Activated CD4-positive, alpha-beta T cell treated with anti-CD3 and anti-CD28 coated beads, Interleukin-10, Interleukin-2, amounts not matched to agents 100 ng/mL and 50 ng/mL, durations not matched to agents 16 hours and 8 hours (primary cell): ENCODE data around the gene TMEM117.

Experiments
- DNase-seq: peaks from one replicate; pipeline ENCODE4 v3.0.0-alpha.2; 2020

The TMEM117 gene

DNA sequence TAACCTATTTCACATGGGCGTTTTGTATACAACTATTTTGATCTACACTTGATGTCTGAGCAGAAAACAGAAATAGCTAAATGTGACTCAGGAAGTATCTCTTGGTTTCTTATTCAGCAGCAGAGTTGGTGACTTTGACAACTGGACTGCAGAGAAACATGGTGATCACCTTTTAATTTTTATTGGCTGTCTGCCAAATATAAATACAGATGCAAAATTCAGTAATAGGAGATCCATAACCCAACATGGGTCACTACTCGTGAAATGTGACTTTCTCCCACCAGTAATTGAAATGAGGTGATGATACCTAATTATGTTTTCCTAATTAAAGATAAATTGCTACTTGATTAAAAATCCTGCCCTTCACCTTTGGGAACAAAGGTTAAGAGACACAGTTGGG is 553.2 kb downstream of the TMEM117 start:
- no peak for DNase-seq

DNA sequence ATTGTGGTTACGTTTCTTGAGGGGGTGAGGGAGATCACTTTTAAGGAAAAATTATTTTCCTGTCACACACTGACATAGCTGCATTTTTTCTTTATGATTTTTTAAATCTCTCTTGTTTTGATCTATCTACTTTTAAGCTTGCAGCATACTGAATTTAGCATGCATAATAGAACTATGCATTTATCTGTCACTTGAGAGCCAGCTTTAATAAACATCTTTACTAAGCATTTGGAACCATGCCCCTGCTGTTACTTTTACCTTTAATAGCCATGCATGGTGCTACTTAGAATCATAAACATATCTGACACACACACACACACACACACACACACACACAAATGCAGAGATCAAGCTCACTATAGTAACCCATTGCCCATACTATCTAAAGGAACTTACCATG is 554.0 kb downstream of the TMEM117 start:
- DNase-seq: no peak

DNA sequence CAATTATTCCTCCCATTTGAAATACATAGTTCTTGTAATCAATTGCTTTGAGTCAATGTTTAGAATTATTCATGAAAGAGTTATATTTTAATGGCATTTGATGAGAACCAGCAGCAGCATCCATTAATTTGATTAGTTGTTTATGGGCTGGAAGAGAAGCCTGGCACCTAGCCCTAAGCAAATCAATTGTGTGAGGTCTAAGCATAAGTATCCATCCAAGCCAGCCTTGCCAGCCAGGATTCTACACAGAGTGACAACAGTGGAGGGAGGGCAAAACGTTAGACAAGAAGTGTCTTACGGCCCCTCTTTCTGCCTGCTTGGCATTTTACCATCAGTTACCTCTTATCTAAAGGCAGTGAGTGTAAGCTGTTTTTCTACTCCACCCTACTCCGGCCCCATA is 561.8 kb downstream of the TMEM117 start:
- no peak for DNase-seq

DNA sequence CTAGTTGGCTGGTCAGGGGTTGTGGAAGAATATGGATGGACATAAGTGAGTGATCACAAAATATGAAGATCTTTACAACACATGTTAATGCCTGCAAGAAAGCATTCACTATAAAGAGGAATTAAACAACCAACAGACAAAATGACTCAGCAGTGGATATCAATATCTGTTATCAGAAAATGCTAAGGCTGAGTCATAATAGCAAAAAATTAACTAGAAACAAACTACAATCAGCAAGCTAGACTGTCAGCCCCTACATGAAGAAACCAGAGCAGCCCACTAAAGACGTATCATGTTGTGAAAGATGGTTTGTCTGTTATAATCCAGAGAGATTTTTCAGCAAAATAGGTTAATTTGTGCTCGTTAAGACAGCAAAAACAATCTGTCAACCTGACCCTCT is 567.3 kb downstream of the TMEM117 start:
- DNase-seq: no peak

DNA sequence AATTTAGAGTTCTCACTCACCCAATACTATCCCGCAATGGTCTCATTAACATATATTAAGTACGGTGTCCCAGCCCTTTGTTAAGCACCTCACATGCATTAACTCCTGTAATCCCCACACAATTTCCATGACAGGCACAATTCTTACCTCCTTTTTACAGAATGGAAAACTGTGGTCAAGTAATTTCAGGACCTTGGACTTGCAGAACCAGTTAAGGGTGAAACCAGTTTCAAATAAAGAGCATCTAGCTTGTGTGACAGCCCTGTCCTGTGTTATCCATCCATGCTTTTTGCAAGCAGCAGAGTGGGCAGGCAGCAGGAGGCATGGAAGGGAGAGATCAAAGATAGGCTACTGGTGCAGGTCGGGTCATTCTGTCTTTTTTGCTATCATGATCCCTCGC is 569.4 kb downstream of the TMEM117 start:
- DNase-seq: no peak

DNA sequence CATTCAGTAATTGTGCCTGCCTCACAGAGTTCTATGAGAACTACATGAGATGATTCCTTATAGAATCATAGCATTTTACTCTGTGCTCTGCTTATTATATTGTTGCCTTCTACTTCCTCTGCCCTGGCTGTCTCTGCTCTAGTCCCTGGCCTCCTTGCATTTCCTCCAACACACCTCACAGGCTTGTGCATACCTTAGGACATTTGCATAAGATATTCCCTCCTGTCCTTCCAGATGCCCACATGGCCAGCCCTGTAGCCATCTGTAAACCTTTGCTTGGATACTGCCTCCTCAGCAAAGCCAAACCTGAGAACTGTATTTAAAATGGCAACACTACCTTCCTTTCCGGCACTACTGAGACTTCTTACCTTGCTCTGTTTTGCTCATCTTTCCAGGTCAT is 586.7 kb downstream of the TMEM117 start:
- no peak for DNase-seq

DNA sequence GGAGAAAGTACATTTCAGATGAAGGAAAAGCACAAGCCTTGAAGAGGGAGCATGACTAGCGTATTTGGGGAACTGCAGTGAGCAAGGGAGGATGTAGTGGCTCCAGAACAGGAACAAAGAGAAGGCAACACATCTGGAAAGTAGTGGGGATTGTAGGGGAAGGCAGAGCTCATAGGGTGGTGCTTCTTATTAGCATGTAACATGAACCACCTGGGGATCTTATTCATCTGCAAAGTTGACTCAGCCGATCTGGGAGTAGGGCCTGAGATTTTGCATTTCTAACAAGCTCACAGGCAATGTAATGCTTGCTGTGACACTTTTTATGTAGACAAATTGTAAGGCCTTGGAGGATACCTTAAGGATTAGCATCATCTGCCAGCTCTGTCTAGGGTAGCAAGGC is 592.9 kb downstream of the TMEM117 start:
- DNase-seq: no peak

DNA sequence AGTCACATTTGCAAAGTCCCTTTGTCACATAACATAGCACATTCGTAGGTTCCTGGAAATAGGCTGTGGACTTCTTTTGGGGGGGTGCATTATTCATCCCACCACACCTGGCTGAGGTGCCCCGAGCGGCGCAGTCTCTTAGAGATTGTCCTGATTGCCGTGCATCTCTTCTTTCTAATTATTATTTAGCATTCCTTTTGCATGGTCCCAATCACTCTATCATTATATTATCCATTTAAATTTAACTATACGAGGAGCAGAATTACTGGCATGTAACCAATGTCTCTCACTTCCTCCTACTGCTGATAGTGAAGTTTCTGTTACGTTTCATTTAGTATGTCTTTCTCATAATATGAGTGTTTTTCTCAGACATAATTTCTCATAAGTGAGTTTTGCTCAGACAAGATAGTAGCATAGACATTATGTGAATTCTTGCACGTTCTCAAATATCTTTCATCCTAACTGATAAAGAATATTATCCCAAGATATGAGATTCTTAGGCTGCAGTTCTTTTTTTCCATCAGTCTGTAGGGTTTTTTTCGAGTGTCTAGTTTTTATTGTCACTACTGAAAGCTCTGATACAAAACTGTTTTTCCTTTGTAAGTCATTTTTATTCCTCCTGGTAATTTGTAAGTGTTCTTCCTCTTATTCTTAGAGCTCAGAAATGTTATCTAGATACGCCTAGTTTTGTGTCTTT is 595.9 kb downstream of the TMEM117 start:
- no peak for DNase-seq

DNA sequence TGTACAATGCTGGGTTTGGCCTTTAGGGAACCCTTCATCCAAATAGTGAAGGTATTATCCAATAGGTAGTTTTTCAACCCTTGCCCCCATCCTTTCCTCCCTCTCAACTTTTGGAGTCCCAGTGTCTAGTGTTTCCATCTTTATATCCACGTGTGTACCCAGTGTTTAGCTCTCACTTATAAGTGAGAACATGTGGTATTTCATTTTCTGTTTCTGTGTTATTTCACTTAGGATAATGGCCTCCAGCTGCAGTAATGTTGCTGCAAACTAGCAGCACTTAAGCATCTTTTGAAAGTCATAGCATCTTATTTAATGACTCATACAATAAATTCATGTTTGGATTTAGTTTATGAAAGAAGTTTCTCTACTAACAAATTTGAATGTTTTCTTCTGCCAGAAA is 597.8 kb downstream of the TMEM117 start:
- no peak for DNase-seq

DNA sequence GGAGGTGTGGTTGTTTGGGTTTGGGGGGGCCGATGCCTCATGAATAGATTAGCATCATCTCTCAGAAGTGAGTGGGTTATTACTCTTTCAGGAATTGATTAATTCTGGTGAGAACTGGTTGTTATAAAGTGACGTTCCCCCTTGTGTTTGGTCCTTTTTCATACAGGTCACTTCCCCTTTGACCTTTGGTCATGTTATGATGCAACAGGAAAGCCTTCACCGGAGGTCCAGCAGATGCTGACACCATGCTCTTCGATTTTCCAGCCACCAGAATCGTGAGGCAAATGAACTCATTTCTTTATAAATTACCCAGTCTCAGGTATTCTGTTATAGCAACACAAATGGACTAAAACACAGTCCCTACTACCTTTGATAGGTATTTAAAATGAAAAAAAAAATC is 600.9 kb downstream of the TMEM117 start:
- no peak for DNase-seq
